Lower lobe of right lung (tissue), 2 donors: ENCODE results near the gene SPRYD3. TPM values are rescaled to one million over a fixed set of nuclear protein-coding genes. Genes with fewer than 3 reads are reported as not detected.

Source experiments
- ATAC-seq, 2 donors: fragments of 200-7000 bp; cut with Tn5 transposase; one replicate each; pipeline ENCODE4 v1.9.1; 2020 to 2022; ENCODE audit warnings: mild to moderate bottlenecking in 2 of 2, moderate library complexity in 2 of 2
- DNase-seq: peaks from one replicate; pipeline ENCODE4 v3.0.0-alpha.2; 2020
- H3K27ac ChIP-seq: fragments of 200-600 bp; one replicate; pipeline ENCODE4 v1.8.0; 2022
- H3K27me3 ChIP-seq: fragments of 200-600 bp; one replicate; pipeline ENCODE4 v1.8.0; 2022; ENCODE audit warnings: low read depth
- H3K36me3 ChIP-seq: fragments of 200-600 bp; one replicate; pipeline ENCODE4 v1.8.0; 2022; ENCODE audit warnings: mild to moderate bottlenecking
- H3K4me1 ChIP-seq: fragments of 200-600 bp; one replicate; pipeline ENCODE4 v1.8.0; 2022
- H3K4me3 ChIP-seq: fragments of 200-600 bp; one replicate; pipeline ENCODE4 v1.8.0; 2022; ENCODE audit warnings: mild to moderate bottlenecking
- H3K9me3 ChIP-seq: fragments of 200-600 bp; one replicate; pipeline ENCODE4 v1.8.0; 2022
- intact Hi-C: fragments of 100-400 bp; cut with DNase I; formaldehyde crosslinking; loops from one replicate; pipeline ENCODE4 v1.11.0; 2022
- total RNA-seq: library from RNA; stranded (reverse); fragmentation: NEBNext Ultra II Directional; extraction: Animal tissue kit (Norgen Biotek cat#: 25700); gene quantifications from one replicate; pipeline ENCODE4 v1.2.1, GENCODE V29; 2021
- TF ChIP-seq, protein P1 (sequence below): fragments of 200-600 bp; IDR thresholded peaks from one replicate; pipeline ENCODE4 v1.8.0; 2022; ENCODE audit warnings: antibody characterized with exemption, mild to moderate bottlenecking
- donor health status: DM: no; HTN: yes; CAD: no; lungs with severe emphysema.

Gene SPRYD3
- total RNA-seq, 1 donor from 2014 or later, result 47.9 TPM

DNA sequence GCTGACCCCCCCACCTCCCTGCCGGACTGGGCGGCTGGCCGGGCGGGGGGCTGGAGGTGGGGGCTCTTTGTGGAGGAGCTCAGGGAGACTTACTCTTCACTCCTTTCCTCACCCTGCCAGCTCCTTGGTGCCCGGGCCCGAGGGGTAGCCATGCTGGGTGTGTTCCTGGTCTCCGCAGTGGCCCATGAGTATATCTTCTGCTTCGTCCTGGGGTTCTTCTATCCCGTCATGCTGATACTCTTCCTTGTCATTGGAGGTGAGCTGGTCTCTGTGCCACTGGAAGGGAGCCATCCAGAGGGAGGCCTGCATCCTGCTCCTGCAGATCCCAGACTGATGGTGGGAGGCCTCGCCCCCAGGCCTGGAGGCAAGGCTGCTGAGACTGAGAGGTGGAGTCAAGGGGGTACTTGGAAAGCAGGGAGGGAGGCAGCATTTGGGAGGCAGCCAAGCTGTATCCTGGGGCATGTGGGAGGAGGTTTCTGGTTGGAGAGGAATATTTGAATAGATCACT is 43.8 kb upstream of the SPRYD3 start:
- H3K4me3 ChIP-seq, result no peak overlapping the region
- ATAC-seq (no peak), DNase-seq (no peak)
- TF ChIP-seq, protein P1, sequence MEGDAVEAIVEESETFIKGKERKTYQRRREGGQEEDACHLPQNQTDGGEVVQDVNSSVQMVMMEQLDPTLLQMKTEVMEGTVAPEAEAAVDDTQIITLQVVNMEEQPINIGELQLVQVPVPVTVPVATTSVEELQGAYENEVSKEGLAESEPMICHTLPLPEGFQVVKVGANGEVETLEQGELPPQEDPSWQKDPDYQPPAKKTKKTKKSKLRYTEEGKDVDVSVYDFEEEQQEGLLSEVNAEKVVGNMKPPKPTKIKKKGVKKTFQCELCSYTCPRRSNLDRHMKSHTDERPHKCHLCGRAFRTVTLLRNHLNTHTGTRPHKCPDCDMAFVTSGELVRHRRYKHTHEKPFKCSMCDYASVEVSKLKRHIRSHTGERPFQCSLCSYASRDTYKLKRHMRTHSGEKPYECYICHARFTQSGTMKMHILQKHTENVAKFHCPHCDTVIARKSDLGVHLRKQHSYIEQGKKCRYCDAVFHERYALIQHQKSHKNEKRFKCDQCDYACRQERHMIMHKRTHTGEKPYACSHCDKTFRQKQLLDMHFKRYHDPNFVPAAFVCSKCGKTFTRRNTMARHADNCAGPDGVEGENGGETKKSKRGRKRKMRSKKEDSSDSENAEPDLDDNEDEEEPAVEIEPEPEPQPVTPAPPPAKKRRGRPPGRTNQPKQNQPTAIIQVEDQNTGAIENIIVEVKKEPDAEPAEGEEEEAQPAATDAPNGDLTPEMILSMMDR, result no peak
- H3K4me1 ChIP-seq, result no peaks in the 10 kb centered on the region
- intact Hi-C loops, result no loop called here
- H3K36me3 ChIP-seq, result no peaks in the 10 kb centered on the region
- no peaks in the 10 kb centered on the region for H3K9me3 ChIP-seq
- no peak overlapping the region for H3K27ac ChIP-seq
- H3K27me3 ChIP-seq, result no peaks in the 10 kb centered on the region

DNA sequence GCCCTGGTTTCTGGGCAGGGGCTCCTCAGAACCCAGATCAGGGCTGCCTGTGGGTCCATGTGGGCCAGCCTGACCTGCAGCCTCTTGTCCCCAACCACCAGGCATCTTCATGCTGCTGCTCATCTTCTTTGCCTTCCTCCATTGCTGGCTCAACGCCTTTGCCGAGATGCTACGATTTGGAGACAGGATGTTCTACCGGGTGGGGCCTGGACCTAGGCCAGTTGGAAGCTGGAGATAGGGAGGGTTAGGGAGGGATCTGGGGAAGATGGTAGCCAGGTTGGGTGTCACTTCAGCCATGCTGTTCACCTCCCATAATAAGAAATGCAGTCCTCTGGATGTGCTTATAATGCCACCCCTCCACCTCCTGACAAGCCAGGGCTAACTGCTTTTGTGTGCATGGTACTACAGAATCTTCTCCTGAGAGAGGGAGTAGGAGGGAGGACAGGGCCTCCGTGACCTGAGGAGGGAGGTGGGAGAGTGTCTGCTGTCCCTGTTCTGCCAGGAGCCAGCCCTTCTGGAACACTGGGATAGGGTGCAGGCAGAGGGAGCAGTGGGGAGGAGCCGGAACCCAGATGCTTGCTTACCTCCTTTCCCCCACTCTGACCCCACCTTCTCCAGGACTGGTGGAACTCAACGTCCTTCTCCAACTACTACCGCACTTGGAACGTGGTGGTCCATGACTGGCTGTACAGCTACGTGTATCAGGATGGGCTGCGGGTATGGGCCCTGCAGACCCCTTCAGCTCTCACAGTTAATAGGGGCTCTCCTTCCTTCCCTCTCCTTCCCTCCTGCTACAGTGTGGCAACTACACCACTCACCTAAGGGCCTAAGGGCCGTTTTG is 41.7 kb upstream of the SPRYD3 start:
- Histone ChIP-seq H3K27me3 (no peaks in the 10 kb centered on the region), H3K4me3 (no peak overlapping the region), H3K9me3 (no peaks in the 10 kb centered on the region), H3K36me3 (no peaks in the 10 kb centered on the region), H3K27ac (no peak overlapping the region), H3K4me1 (peaks cover 3% of the 10 kb centered on the region)
- intact Hi-C loops, result no loop called here
- ATAC-seq (no peak), DNase-seq (no peak)
- TF ChIP-seq, protein P1, result no peak

DNA sequence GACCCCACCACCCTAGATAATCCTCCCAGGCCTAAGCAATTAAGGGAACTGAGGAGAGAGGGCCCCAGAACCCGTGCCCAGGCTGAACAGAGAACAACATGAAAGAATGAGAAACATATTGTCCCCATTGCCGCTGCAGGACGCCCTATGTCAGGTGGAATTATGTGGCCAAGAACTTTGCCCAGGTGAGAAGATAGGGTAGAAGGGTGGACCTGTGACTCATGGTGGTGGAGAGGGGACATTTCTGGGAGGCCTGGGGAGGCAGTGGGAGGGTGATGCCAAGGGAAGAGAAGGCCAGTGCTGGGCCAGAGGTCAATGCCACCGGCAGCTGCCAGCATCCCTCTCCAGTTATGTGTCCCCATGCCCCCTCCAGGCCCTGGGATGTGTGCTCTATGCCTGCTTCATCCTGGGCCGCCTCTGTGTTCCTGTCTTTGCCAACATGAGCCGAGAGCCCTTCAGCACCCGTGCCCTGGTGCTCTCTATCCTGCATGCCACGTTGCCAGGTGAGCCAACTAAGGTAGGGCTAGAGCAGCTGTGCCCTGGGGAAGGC is 39.6 kb upstream of the SPRYD3 start:
- Histone ChIP-seq H3K36me3 (no peaks in the 10 kb centered on the region), H3K27me3 (no peaks in the 10 kb centered on the region), H3K9me3 (no peaks in the 10 kb centered on the region), H3K4me1 (peaks cover 5% of the 10 kb centered on the region), H3K27ac (no peak overlapping the region), H3K4me3 (no peak overlapping the region)
- ATAC-seq (no peak), DNase-seq (no peak)
- intact Hi-C loops, result no loop called here
- TF ChIP-seq, protein P1, result no peak

DNA sequence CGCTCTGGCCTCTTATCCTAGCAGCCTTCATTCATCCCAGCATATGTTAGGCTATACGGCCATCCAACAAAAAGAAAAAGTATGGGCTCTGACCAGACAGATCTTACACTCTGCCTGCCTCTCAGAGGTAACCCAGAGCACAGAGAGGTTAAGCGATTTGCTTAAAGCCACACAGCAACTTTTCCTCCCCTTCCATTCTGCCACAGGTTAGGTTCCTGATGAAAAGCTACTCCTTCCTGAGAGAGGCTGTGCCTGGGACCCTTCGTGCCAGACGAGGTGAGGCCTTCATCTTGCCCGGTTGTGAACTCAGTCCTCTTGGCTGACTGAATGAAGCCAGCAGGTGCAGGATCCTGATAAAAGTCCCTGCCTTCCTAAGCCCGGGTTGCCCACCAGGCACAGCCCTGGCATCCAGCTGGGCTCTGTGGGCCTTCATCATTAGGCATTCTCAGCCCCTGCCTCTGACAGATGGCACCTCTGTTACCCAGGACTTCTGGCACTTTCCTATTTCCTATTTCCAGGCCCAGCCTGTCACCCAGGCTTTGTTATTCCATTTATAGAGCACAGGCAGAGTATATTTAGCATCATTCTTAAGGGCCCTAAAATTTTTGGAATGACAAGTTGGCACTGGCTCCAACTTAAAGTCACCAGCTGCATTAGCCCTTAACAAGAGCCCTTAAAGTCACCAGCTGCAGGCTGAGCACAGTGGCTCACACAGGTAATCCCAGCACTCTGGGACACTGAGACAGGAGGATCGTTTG is 36.9 kb upstream of the SPRYD3 start:
- H3K27me3 ChIP-seq, result no peaks in the 10 kb centered on the region
- H3K9me3 ChIP-seq, result no peaks in the 10 kb centered on the region
- peaks cover 5% of the 10 kb centered on the region for H3K4me1 ChIP-seq
- no peak overlapping the region for H3K4me3 ChIP-seq
- TF ChIP-seq, protein P1, result no peak
- intact Hi-C loops, result no loop called here
- ATAC-seq (peak in 1 of 2 donors; percentile 56), DNase-seq (no peak)
- no peaks in the 10 kb centered on the region for H3K36me3 ChIP-seq
- no peak overlapping the region for H3K27ac ChIP-seq

DNA sequence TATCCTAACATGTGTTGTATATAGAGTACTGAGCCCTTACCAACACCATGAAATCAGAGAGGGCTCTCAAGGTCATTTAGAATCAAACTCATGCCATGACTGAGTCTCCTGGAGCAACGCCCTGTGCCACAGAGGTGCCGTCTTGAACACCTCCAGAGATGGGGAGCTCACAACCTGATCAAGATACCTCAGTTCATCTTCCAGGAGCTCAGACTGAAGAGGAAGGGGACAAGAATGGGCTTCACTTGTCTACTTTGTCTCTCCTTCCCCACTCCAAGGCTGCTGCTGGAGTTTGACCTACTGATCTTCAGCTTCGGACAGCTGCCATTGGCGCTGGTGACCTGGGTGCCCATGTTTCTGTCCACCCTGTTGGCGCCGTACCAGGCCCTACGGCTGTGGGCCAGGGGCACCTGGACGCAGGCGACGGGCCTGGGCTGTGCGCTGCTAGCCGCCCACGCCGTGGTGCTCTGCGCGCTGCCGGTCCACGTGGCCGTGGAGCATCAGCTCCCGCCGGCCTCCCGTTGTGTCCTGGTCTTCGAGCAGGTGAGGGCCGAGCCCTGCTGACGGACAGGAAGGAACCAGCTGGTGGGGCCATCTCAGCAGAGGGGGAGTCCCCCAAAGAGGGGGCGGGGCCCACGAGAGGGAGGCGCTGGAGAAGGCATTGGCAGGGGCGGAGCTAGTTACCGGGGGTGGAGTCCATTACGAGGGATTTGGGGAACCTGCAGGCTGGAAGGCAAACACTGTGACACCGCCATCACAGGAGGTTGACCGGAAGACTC is 36.1 kb upstream of the SPRYD3 start:
- TF ChIP-seq, protein P1, result no peak
- no peaks in the 10 kb centered on the region for H3K9me3 ChIP-seq
- no peak overlapping the region for H3K27ac ChIP-seq
- no peak for DNase-seq
- H3K4me3 ChIP-seq, result no peak overlapping the region
- peaks cover 5% of the 10 kb centered on the region for H3K4me1 ChIP-seq
- intact Hi-C loops, result no loop called here
- peak; percentile 16 to 39 for ATAC-seq
- H3K36me3 ChIP-seq, result no peaks in the 10 kb centered on the region
- no peaks in the 10 kb centered on the region for H3K27me3 ChIP-seq
